Stimulated activated CD8-positive, alpha-beta memory T cell treated with anti-CD3 and anti-CD28 coated beads, Interleukin-4, amount 100 ng/mL, for 1 hour (primary cell): Measurements from ENCODE around the gene HPCA.

ENCODE experiments used
- DNase-seq, 2 donors: peaks; one replicate each; pipeline ENCODE4 v3.0.0-alpha.2; 2020; ENCODE audit warnings: low read depth in 2 of 2, low spot score in 1 of 2

HPCA gene

GRCh38 chr1:32886004-32886827 lies at the start of gene HPCA:
HPCA (plus strand) TSS chr1:32886491; CDS start chr1:32888899, 2,408 bp downstream.
- no peak for DNase-seq

- no peak for DNase-seq
Measured at GRCh38 chr1:32848354-32849063, 37.8 kb upstream of the HPCA start.

GRCh38 chr1:32855861-32856617 lies 30.3 kb upstream of the HPCA start:
- no peak for DNase-seq

GRCh38 chr1:32858136-32858535 lies 28.2 kb upstream of the HPCA start:
- no peak for DNase-seq

GRCh38 chr1:32858791-32859190 lies 27.5 kb upstream of the HPCA start:
- DNase-seq: no peak

- no peak for DNase-seq
Measured at GRCh38 chr1:32859915-32860314, 26.4 kb upstream of the HPCA start.

GRCh38 chr1:32860566-32860965 lies 25.7 kb upstream of the HPCA start:
- DNase-seq: no peak

- DNase-seq: no peak
Measured at GRCh38 chr1:32861904-32862695, 24.2 kb upstream of the HPCA start.

- DNase-seq: no peak
Measured at GRCh38 chr1:32863218-32863880, 22.9 kb upstream of the HPCA start.

GRCh38 chr1:32863881-32864245 lies 22.4 kb upstream of the HPCA start:
- no peak for DNase-seq

- no peak for DNase-seq
Measured at GRCh38 chr1:32864375-32865019, 21.8 kb upstream of the HPCA start.

- no peak for DNase-seq
Measured at GRCh38 chr1:32865639-32866405, 20.5 kb upstream of the HPCA start.

- no peak for DNase-seq
Measured at GRCh38 chr1:32867151-32867550, 19.1 kb upstream of the HPCA start.

GRCh38 chr1:32867671-32868070 lies 18.6 kb upstream of the HPCA start:
- DNase-seq: no peak

GRCh38 chr1:32868085-32868484 lies 18.2 kb upstream of the HPCA start:
- DNase-seq: no peak

- no peak for DNase-seq
Measured at GRCh38 chr1:32868806-32869455, 17.4 kb upstream of the HPCA start.

- no peak for DNase-seq
Measured at GRCh38 chr1:32869923-32870614, 16.2 kb upstream of the HPCA start.
